Retinal pigment epithelial cell (primary cell): ENCODE data around the gene TM9SF2.

Experiments
- DNase-seq: peaks from one replicate; pipeline ENCODE4 v3.0.0-alpha.2; 2010; ENCODE audit warnings: low read depth
- H3K4me3 ChIP-seq: 2 replicates; pipeline ENCODE4 v1.5.1; 2011; ENCODE audit warnings: mild to moderate bottlenecking, low read length, control low read depth, moderate library complexity
- CTCF ChIP-seq: conservative IDR thresholded peaks from 2 replicates; pipeline ENCODE4 v1.5.1; 2011; ENCODE audit warnings: low read depth, low read length, control low read depth, inconsistent platforms

The TM9SF2 gene

GRCh38 chr13:99596180-99596579 is 94.9 kb downstream of the TM9SF2 start:
- no peak for DNase-seq
- no peak for TF ChIP-seq CTCF
- no peak overlapping the region for H3K4me3 ChIP-seq

GRCh38 chr13:99600318-99600717 is 99.0 kb downstream of the TM9SF2 start:
- TF ChIP-seq CTCF = peak; percentile 29
- no peak for DNase-seq
- H3K4me3 ChIP-seq = no peak overlapping the region

GRCh38 chr13:99601535-99601934 is 100.3 kb downstream of the TM9SF2 start:
- H3K4me3 ChIP-seq = no peak overlapping the region
- no peak for TF ChIP-seq CTCF
- no peak for DNase-seq

GRCh38 chr13:99604636-99605035 is 103.4 kb downstream of the TM9SF2 start:
- no peak overlapping the region for H3K4me3 ChIP-seq
- DNase-seq = no peak
- TF ChIP-seq CTCF = no peak

- TF ChIP-seq CTCF = peak; percentile 24
- DNase-seq = no peak
- H3K4me3 ChIP-seq = peak overlapping the region; percentile 68
These were observed 104.4 kb downstream of the TM9SF2 start for GRCh38 chr13:99605420-99606323.

- TF ChIP-seq CTCF = no peak
- H3K4me3 ChIP-seq = peak within 1 kb of the TSS; percentile 84
- no peak for DNase-seq
These were observed 105.2 kb downstream of the TM9SF2 start, which contains the start of gene CLYBL for GRCh38 chr13:99606324-99607066. CLYBL (plus strand) TSS chr13:99606690.
